Right lobe of liver (tissue), 4 donors: Measurements from ENCODE around the gene CCDC38.

ENCODE experiments used
- CTCF ChIP-seq, 4 donors: fragments of 200-600 bp in 3 of 4; fragments of 450-650 bp in 1 of 4; IDR thresholded peaks; one replicate each; pipeline versions ENCODE4 v1.5.1 to v1.8.0; 2016 to 2022; ENCODE audit warnings: antibody characterized with exemption in 4 of 4, mild to moderate bottlenecking in 2 of 4
- POLR2A ChIP-seq: fragments of 450-650 bp; IDR thresholded peaks from one replicate; pipeline ENCODE4 v1.6.1; 2017; ENCODE audit warnings: antibody characterized with exemption, mild to moderate bottlenecking
- donor health status: DM: no; HTN: no; CAD: no.
- donor health status: DM: no; HTN: no; CAD: no.
- donor health status: DM: no; HTN: yes; CAD: no.

- no peak for TF ChIP-seq CTCF (IDR thresholded peaks at IDR 0.05)
- TF ChIP-seq POLR2A, result no peak
These were observed 30.5 kb upstream of the CCDC38 start for GRCh38 chr12:95972832-95973456.
